HG03135 (cell line): ENCODE results near the gene SPAG6.
"Not testable (repeated sequence)": the region's sequence is repeated elsewhere in the genome, so short reads cannot be mapped to it uniquely, and the experiment has no call there.

Experiments
- ATAC-seq: cut with Tn5 transposase; IDR thresholded peaks from one replicate; pipeline ENCODE4 v1.9.1; 2021; ENCODE audit warnings: mild to moderate bottlenecking, moderate library complexity; ENCODE audit not compliant: unreplicated experiment

The SPAG6 gene

DNA sequence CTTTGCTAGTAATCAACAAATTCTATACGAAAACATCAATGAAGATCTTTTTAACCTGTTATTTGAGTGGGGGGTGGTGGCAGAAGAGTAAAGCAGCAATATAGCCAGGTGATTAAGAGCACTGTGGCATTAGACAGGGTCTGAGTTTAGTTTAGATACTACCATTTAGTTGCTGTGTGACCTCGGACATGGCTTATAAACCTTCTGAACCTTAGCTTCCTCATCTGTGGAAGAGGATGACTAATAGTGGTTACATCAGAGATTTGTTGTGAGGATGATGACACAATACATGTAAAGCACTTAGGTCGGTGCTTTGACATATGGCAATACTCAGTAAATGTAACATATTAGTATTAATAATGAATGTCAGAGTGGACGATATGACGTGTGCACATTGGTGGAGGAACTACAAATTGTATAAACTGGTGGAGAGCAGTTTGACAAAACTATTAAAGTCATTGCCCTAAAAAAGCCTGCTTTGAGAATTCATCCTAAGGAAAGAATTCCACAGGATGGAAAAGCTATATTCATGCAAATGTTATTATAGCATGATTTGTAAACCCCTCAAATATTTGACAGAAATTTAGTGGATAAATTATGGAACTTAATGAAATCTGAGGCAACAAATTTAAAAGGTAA, 24.3 kb downstream of the SPAG6 start:
- ATAC-seq, result no peak

- no peak for ATAC-seq
Observed at GRCh38 chr10:22370320-22370719, 25.0 kb downstream of the SPAG6 start.

DNA sequence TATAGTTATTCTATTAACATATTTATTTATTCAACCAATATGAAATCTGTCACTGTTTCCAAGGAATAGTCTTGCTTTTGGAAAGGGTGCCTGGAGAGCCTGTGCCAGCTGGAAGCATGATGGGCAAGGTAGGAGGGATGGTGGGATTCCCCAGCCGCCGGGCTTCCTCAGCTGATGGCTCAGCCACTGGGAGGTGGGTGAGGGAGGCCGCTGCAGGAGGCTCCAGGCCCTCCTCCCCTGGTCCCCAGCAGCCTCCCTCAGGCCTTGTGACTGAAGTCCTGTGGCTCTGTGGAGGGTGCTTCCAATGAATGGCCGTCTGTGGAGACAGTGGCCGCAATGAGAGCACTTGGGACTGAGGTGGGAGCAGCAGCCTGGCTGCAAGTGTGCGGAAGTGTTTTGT, 27.0 kb downstream of the SPAG6 start:
- ATAC-seq, result no peak

GRCh38 chr10:22372917-22373316, 27.6 kb downstream of the SPAG6 start:
- no peak for ATAC-seq

DNA sequence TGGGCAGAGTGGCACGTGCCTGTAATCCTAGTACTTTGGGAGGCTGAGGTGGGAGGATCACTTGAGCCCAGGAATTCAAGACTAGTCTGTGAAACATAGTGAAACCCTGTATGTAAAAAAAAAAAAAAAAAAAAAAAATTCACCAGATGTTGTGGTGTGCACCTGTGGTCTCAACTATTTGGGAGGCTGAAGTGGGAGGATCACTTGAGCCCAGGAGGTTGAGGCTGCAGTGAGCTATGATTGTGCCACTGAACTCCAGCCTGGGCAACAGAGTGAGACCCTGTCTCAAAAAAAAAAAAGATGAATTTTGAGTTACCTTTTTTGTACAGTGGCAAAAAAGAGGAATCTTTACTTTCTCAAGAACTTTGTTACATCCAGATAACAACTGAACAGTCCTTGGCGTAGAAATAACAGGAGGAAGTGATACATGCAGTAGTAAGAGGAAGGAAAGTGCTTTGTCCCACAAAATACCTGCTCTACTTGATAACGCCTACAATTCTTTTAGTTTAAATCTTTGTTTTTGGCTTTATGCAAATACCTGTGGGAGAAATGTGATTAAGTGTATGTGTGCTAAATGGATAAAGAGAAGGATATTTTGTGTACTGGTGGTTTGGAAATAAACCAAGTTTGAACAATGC, 29.3 kb downstream of the SPAG6 start:
- no peak for ATAC-seq

DNA sequence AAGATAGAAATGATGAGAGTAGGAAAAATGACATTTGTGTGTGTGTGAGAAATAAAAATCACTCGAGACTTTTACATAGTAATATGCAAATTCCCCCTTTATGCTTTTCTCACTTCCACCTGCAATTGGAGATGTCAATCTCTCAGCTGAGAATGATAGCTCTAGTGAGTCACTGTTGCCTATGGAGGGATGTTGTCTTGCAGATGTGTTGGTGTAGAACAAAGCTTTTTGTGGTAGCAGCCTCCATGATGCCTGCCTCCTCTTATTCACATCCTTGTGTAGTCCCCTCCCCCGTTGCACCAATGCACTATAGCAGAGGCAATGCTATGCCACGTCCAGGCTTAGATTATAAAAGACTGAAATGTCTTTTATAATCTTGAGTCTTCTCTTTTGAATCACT, 33.8 kb downstream of the SPAG6 start:
- peak; percentile 60 for ATAC-seq

DNA sequence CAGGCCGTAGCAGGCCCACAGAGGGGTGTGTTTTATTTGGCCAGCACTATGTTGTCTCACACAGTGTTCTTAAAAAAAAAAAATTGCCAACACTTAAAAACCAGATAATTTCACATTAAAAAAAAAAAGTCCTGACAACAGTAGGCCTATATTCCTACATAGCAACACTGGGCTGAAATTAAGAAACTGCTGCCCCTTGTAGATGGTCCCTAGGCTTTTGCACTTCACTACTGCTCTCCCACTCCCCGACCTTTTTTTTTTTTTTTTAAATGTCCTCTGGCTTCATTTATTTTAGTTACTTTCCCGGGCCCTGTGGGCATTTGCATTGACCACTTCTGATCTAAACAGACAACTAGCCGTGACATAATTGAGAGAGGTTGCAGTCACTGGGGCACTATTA, 36.0 kb downstream of the SPAG6 start:
- no peak for ATAC-seq

GRCh38 chr10:22386503-22386902, 41.2 kb downstream of the SPAG6 start:
- ATAC-seq, result no peak

DNA sequence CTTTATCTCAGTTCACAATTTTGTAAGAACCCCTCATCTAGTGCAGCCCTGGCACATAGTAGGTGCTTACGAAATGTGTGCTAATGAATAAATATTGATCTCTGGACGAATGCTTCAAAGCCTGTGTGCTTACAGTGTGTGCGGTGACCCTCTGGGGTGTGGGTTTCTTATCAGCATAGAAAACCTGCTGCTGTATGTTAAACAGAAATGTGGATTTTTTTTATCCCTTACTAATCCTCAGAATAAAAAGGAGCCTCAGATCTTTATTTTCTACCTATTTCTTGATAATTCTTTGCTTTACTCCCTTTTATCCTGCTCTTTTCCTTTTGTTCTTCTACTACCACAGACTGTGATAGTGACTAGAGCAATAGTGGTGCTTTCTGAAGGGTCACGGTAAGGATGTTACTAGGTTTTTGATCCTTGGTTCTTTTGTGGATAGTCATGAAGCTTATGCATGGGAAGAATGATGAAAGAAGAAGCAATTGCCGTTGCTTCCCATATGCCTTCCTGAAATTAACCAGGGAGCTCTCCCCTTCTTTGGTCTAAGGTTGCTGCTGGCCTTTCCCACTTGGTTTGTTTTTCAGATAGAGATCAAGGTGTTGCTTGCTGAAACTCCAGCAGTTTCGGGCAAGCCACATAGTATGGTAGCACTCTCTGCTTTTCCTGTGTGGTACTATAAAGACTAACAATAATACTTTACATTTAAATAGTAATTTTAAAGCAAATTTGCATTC, 44.7 kb downstream of the SPAG6 start:
- no peak for ATAC-seq

GRCh38 chr10:22391600-22391999, 46.3 kb downstream of the SPAG6 start:
- ATAC-seq, result no peak

DNA sequence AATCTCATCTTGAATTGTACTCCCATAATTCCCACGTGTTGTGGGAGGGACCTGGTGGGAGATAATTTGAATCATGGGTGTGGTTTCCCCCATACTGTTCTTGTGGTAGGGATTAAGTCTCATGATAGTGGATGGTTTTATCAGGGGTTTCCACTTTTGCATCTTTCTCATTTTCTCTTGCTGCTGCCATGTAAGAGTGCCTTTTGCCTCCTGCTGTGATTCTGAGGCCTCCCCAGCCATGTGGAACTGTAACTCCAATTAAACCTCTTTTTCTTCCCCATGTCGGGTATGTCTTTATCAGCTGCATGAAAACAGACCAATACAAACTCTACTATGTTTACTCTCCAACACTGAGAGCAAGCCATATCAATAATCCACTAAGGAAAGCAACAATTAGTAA, 50.9 kb downstream of the SPAG6 start:
- not testable (repeated sequence) for ATAC-seq

- ATAC-seq, result not testable (repeated sequence)
Observed at GRCh38 chr10:22406916-22407315, 61.6 kb downstream of the SPAG6 start.

GRCh38 chr10:22410394-22410793, 65.1 kb downstream of the SPAG6 start:
- ATAC-seq, result no peak

DNA sequence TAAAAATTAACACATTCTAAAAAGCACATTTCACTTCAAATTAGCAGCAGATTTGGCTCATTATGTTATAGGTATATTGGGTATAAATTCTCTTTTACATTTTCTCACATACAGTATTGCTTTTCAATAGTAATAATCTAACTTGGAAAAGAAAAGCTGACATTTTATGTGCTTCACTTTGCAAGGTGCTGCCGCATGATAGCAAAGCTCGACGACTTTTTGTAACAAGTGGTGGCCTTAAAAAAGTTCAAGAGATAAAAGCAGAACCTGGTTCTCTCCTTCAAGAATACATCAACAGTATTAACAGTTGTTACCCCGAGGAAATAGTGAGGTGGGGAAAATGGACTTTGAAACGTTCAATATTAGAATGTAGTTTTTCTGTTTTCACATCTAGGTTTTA, 65.5 kb downstream of the SPAG6 start:
- ATAC-seq, result no peak

DNA sequence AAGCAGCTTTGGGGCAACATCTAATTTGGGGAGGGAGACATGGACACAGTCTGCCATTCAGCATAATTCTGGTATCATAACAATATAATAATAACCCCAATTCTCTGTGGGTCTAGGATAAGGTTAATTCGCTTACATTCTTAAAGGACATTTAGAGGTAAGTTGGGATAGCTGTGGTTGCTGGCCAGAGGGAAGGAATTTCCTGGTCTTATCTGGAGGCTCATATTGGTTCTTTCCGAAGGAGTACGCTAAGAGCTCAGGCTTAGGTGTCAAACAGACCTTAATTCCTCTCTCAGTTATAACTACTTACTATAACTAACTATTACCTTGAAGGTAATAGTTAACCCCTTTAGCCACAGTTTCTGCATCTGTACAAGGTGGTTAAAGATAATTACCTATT, 68.8 kb downstream of the SPAG6 start:
- no peak for ATAC-seq

- no peak for ATAC-seq
Observed at GRCh38 chr10:22415072-22415471, 69.8 kb downstream of the SPAG6 start.

DNA sequence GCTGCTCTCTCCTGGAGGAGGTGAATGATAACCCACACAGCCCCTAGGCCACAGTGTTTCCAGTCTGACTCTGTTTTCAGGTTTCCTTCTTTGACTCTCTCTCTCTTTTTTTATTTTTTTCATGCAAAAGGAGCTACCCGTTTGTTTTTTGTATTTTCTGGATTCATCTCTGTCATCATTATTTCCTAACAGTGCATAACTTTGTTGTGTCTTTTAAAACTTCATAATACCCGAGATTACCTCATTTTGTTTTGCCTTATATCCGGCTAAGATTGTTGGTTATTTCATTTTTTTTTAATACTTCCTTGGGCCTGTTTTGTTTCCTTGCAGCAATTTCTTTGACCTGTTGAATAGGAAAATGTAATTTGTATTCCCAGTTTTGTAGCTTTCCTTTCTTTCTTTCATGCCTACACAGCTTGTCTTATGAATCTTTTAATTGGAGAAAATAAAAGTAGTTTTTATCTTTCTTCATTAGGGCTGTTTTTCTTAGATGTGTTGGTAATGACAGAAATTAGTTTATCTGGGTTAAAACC, 72.5 kb downstream of the SPAG6 start:
- no peak for ATAC-seq

DNA sequence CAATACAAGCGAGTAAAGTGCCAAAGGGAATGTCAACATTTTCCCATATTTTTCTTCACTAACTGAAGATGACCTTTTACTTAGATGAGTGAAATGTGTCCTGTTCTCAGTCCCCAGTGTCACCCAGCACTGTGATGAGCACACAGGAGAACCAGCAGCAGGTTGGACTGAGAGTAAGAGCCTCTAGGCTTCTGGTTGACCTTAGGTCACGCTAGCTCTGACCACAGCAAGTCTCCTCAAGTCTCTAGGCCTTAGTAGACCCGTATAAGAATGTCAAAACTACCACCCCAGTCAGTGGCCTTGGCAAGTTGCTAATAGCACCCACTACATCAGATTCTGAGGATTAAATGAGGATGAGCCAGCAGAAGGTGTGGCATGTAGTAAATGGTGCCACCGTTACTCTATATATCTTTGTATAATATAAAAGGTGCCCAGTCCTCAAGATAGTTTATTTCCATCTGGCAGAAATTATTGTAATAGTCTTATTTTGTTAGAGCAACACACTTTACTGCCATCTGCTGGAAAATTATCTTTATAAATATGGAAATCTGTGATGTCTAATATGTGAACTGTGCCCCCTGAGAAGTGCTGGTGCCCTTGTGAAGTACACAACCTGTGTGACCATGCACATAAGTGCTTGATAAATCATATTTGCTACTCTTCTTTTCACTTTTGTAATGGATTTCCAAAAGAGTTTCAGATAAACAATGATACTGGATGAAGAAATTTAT, 75.7 kb downstream of the SPAG6 start:
- no peak for ATAC-seq

- ATAC-seq, result no peak
Observed at GRCh38 chr10:22426653-22427052, 81.4 kb downstream of the SPAG6 start.

DNA sequence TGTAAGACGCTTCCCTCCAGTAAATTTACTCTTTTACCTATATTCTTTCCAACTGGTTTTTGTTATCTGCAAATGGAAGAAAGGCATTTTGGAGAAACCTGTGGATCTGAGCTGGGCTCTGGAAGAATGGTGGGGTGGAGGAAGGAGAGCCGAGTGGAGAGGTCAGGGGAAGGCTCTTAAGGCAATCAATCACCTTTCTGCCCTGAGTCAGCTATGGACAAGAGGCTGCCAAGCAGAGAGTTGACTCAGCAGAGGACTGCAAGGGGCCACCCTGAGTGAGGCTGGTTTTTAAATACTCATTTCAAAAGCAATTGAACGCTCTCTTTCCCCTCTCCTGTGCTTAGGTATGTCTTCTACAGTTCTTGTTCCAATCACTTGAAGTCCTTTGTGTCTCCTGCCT, 81.8 kb downstream of the SPAG6 start:
- ATAC-seq, result no peak

DNA sequence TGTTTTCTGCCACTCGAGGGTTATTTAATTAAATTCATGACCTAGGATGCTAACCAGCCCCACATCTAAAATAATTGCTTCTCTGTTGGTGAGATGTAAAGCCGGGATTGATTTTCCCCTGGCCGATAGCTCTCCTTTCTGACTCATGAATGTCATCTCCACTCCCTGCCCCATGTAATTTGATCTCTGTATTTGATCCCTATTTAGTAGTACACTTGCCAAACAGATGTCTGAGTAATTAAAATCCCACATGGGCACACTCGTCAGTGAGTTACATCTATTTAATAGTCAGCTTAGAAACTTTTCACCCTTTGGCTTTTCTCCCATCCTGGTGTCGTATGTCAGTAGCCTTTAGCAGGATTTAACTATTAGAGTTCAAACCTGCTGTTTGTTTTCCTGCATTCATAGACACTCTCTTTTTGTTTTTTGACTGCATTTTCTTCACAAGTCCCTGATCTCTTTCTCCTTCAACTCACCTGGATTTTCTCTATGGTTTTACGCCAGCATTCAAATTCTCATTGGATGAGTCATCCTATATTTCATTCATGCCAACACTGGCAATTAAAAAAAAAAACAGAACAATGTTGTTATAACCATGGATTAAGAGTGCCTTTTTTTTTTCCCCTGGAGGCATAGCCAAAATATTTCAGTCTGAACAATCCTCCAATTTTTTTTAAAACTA, 82.7 kb downstream of the SPAG6 start:
- no peak for ATAC-seq
